SK-N-SH (cell line): ENCODE data around the gene CDKN1A. TPM values are rescaled to one million over a fixed set of nuclear protein-coding genes. Genes with fewer than 3 reads are reported as not detected.

ENCODE experiments used
- CTCF ChIA-PET: fragments of 300-600, 350-600 bp; formaldehyde crosslinking; extraction: SDS; loops from one replicate; lab custom pipeline; 2021; lab: Yijun Ruan, JAX
- POLR2A ChIA-PET: fragments of 350-600 bp; sonication (Branson Sonifier 250); formaldehyde crosslinking; extraction: SDS; loops from one replicate; lab custom pipeline; 2020; ENCODE audit warnings: antibody characterized with exemption, inconsistent platforms; lab: Yijun Ruan, JAX
- DNase-seq: peaks from one replicate; pipeline ENCODE4 v3.0.0; 2012
- H2AFZ ChIP-seq: fragments of 200-600 bp; sonication (generic); 2 replicates; pipeline ENCODE4 v1.8.1; 2016; ENCODE audit warnings: antibody characterized with exemption, mild to moderate bottlenecking, low read depth
- H3F3A ChIP-seq: fragments of 200-600 bp; sonication (generic); replicated peaks from 2 replicates; pipeline ENCODE3; 2016; ENCODE audit warnings: antibody characterized with exemption, mild to moderate bottlenecking; ENCODE audit not compliant: insufficient read depth
- H3K27ac ChIP-seq, 2 experiments: fragments of 200-500 bp in 1 of 2; fragments of 200-600 bp in 1 of 2; sonication (Bioruptor generic) in 1 of 2; sonication (generic), shearing (Covaris generic) in 1 of 2; 2 replicates each; pipeline versions ENCODE4 v1.5.1 to v1.6.1; 2014 to 2016; ENCODE audit warnings: low read depth in 2 of 2, inconsistent platforms in 1 of 2, low read length in 1 of 2, mild to moderate bottlenecking in 1 of 2, mixed read lengths in 1 of 2
- H3K27me3 ChIP-seq: fragments of 200-600 bp; sonication (generic), shearing (Covaris generic); 2 replicates; pipeline ENCODE4 v1.6.1; 2016; ENCODE audit warnings: mixed run types; ENCODE audit not compliant: insufficient read depth
- H3K36me3 ChIP-seq, 2 experiments: fragments of 200-500 bp in 1 of 2; fragments of 200-600 bp in 1 of 2; sonication (Bioruptor generic) in 1 of 2; sonication (generic) in 1 of 2; replicated peaks in 1 of 2; 2 replicates each; pipeline versions ENCODE3 to v1.5.1; 2014 to 2016; ENCODE audit warnings: low read length in 1 of 2, mild to moderate bottlenecking in 1 of 2; ENCODE audit not compliant: insufficient read depth in 2 of 2, control insufficient read depth in 1 of 2
- H3K4me1 ChIP-seq, 2 experiments: fragments of 200-500 bp in 1 of 2; fragments of 200-600 bp in 1 of 2; sonication (Bioruptor generic) in 1 of 2; sonication (generic), shearing (Covaris generic) in 1 of 2; 2 replicates each; pipeline versions ENCODE4 v1.5.1 to v1.6.1; 2014 to 2016; ENCODE audit warnings: low read depth in 1 of 2, low read length in 1 of 2, mixed run types in 1 of 2; ENCODE audit not compliant: insufficient read depth in 2 of 2, control insufficient read depth in 1 of 2
- H3K4me2 ChIP-seq: fragments of 200-600 bp; sonication (generic), shearing (Covaris generic); 2 replicates; pipeline ENCODE4 v1.6.1; 2017; ENCODE audit warnings: mixed run types
- H3K4me3 ChIP-seq, 2 experiments: fragments of 200-500 bp in 1 of 2; fragments of 200-600 bp in 1 of 2; sonication (Bioruptor generic) in 1 of 2; sonication (generic), shearing (Covaris generic) in 1 of 2; 2 replicates each; pipeline versions ENCODE4 v1.5.1 to v1.8.1; 2014 to 2016; ENCODE audit warnings: low read depth in 2 of 2, inconsistent platforms in 1 of 2, low read length in 1 of 2, mild to moderate bottlenecking in 1 of 2, mixed read lengths in 1 of 2, moderate library complexity in 1 of 2
- H3K79me2 ChIP-seq: fragments of 200-600 bp; sonication (generic); 2 replicates; pipeline ENCODE4 v1.8.1; 2017; ENCODE audit warnings: mild to moderate bottlenecking; ENCODE audit not compliant: insufficient read depth
- H3K9ac ChIP-seq: fragments of 200-600 bp; sonication (generic); 2 replicates; pipeline ENCODE4 v1.6.1; 2017; ENCODE audit warnings: mixed run types
- H3K9me2 ChIP-seq: fragments of 200-600 bp; sonication (generic); 2 replicates; pipeline ENCODE4 v1.6.1; 2017; ENCODE audit warnings: mixed run types
- H3K9me3 ChIP-seq: fragments of 200-600 bp; sonication (generic); 2 replicates; pipeline ENCODE4 v1.6.1; 2017; ENCODE audit warnings: mixed run types, mild to moderate bottlenecking, moderate library complexity
- H4K20me1 ChIP-seq: fragments of 200-600 bp; sonication (generic); 2 replicates; pipeline ENCODE4 v1.6.1; 2017; ENCODE audit warnings: mild to moderate bottlenecking, mixed run types; ENCODE audit not compliant: insufficient read depth
- CHD2 ChIP-seq: fragments of 150-350 bp; IDR thresholded peaks from 2 replicates; pipeline ENCODE4 v1.6.1; 2018; ENCODE audit warnings: low read length; ENCODE audit not compliant: partially characterized antibody
- ELF1 ChIP-seq: IDR thresholded peaks from 2 replicates; pipeline ENCODE4 v1.4.0; 2012
- GABPA ChIP-seq: IDR thresholded peaks from 2 replicates; pipeline ENCODE4 v1.4.0; 2012; ENCODE audit warnings: low read depth, mild to moderate bottlenecking
- GATA2 ChIP-seq: sonication (generic); formaldehyde crosslinking; IDR thresholded peaks from 2 replicates; pipeline ENCODE4 v1.5.0; 2020; ENCODE audit warnings: mild to moderate bottlenecking, missing genetic modification reagents
- JUND ChIP-seq: IDR thresholded peaks from 2 replicates; pipeline ENCODE4 v1.4.0; 2012
- POLR2AphosphoS5 ChIP-seq: IDR thresholded peaks from 2 replicates; pipeline ENCODE4 v1.6.1; 2012; ENCODE audit warnings: low read depth, low read length
- RAD21 ChIP-seq: IDR thresholded peaks from 2 replicates; pipeline ENCODE4 v1.6.1; 2012; ENCODE audit warnings: mild to moderate bottlenecking, low read length
- RFX5 ChIP-seq: IDR thresholded peaks from 2 replicates; pipeline ENCODE4 v1.6.1; 2012; ENCODE audit warnings: mild to moderate bottlenecking, improper control_type of control experiment, low read length
- RXRA ChIP-seq: IDR thresholded peaks from 2 replicates; pipeline ENCODE4 v1.4.0; 2012; ENCODE audit warnings: low read depth, mild to moderate bottlenecking, borderline replicate concordance
- SMC3 ChIP-seq: IDR thresholded peaks from 2 replicates; pipeline ENCODE4 v1.6.1; 2012; ENCODE audit warnings: low read depth, low read length, improper control_type of control experiment
- TEAD4 ChIP-seq: IDR thresholded peaks from 2 replicates; pipeline ENCODE4 v1.4.0; 2012; ENCODE audit warnings: mild to moderate bottlenecking, borderline replicate concordance; ENCODE audit not compliant: insufficient read depth
- USF1 ChIP-seq: IDR thresholded peaks from 2 replicates; pipeline ENCODE4 v1.4.0; 2012; ENCODE audit warnings: low read depth, borderline replicate concordance
- WGBS: methylation state at CpG from one replicate; pipeline ENCODE4 v1.1.6; 2017; ENCODE audit warnings: low lambda C conversion rate; 5-methylcytosine and 5-hydroxymethylcytosine counted together
- polyA plus RNA-seq, 3 experiments: library from polyadenylated mRNA; depleted of rRNA; stranded (reverse); fragments of >200 nt; gene quantifications; 2 replicates each; pipeline ENCODE4 v1.2.3, GENCODE V29; 2012
- TF ChIP-seq, protein P1 (sequence below): IDR thresholded peaks from 2 replicates; pipeline ENCODE4 v1.6.1; 2012; ENCODE audit warnings: mild to moderate bottlenecking, low read depth, low read length, moderate library complexity
- TF ChIP-seq, protein P2 (sequence below): IDR thresholded peaks from 2 replicates; pipeline ENCODE4; 2012
- TF ChIP-seq, protein P3 (sequence below): fragments of 150-350 bp; IDR thresholded peaks from 2 replicates; pipeline ENCODE4 v1.6.1; 2016; ENCODE audit warnings: mild to moderate bottlenecking, low read depth, low read length

The CDKN1A gene
- polyA plus RNA-seq, 1 of the 3 experiments (the other 2 are of a cell fraction) = 747 TPM

DNA sequence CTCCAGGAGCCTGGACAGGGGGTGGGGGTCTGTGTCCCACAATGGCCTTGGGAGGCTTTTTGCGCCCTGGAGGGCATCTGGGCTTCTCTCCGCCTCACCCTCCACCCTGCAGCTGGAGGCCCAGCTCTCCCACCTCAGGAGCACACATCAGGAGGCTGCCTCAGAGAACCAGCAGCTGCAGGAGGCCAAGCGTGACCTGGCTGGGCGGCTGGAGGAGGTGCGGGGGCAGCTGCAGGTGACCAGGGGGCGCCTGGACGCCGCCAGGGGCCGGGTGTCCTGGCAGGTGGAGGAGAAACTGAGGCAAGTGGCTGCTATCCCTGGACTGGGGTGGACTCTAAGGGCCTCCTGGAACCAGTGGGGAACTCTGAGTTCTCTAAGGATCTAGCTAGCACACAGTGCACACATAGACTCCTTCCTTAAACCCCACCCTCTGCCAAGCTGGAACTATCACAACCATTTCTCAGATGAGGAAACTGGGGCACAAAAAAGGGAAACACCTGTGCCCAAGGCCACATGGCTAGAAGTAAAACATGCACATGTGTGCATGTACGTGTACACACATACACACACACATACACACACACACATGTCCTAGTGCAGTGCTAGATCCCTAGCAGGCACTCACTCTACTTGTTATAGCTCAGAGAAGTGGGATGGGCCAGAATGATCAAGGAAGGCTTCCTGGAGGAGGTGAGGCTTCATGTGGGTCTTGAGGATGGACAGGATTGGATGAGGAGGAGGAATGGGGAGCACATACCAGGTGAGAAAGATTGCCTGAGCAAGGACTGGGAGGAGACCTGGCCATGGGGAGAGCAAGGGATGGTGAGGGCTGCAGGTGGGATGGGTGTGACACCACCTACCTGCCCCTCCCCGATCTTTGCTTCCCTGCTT, 42.0 kb downstream of the CDKN1A start:
- Histone ChIP-seq H3K27ac (no peak overlapping the region), H2AFZ (no peak overlapping the region), H3K79me2 (no peaks in the 10 kb centered on the region), H3K4me3 (no peak overlapping the region), H3F3A (no peaks in the 10 kb centered on the region), H3K4me2 (no peak overlapping the region), H4K20me1 (no peaks in the 10 kb centered on the region), H3K4me1 (peaks cover 0 to 13% of the 10 kb centered on the region in 2 experiments; a peak in 1 of 4 replicates), H3K9ac (no peak overlapping the region), H3K36me3 (no peaks in the 10 kb centered on the region), H3K9me2 (no peaks in the 10 kb centered on the region), H3K9me3 (no peaks in the 10 kb centered on the region), H3K27me3 (no peaks in the 10 kb centered on the region)
- WGBS = 88% methylated on average over 8 of the region's 11 CpGs
- POLR2A ChIA-PET = interaction anchor here (0.6 kb wide), 1 partner anchor 123 kb away, joined by 5 read pairs; no protein-coding TSS in a partner anchor
- TF ChIP-seq SMC3 = no peak
- no peak for TF ChIP-seq USF1
- no peak for TF ChIP-seq RAD21
- no peak for TF ChIP-seq GATA2 (CRISPR knock-in tag)
- no peak for TF ChIP-seq JUND
- TF ChIP-seq RXRA = no peak
- TF ChIP-seq TEAD4 = no peak
- TF ChIP-seq ELF1 = no peak
- TF ChIP-seq, protein P1, sequence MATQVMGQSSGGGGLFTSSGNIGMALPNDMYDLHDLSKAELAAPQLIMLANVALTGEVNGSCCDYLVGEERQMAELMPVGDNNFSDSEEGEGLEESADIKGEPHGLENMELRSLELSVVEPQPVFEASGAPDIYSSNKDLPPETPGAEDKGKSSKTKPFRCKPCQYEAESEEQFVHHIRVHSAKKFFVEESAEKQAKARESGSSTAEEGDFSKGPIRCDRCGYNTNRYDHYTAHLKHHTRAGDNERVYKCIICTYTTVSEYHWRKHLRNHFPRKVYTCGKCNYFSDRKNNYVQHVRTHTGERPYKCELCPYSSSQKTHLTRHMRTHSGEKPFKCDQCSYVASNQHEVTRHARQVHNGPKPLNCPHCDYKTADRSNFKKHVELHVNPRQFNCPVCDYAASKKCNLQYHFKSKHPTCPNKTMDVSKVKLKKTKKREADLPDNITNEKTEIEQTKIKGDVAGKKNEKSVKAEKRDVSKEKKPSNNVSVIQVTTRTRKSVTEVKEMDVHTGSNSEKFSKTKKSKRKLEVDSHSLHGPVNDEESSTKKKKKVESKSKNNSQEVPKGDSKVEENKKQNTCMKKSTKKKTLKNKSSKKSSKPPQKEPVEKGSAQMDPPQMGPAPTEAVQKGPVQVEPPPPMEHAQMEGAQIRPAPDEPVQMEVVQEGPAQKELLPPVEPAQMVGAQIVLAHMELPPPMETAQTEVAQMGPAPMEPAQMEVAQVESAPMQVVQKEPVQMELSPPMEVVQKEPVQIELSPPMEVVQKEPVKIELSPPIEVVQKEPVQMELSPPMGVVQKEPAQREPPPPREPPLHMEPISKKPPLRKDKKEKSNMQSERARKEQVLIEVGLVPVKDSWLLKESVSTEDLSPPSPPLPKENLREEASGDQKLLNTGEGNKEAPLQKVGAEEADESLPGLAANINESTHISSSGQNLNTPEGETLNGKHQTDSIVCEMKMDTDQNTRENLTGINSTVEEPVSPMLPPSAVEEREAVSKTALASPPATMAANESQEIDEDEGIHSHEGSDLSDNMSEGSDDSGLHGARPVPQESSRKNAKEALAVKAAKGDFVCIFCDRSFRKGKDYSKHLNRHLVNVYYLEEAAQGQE = no peak
- no peak for TF ChIP-seq POLR2AphosphoS5
- no peak for TF ChIP-seq RFX5
- TF ChIP-seq, protein P2, sequence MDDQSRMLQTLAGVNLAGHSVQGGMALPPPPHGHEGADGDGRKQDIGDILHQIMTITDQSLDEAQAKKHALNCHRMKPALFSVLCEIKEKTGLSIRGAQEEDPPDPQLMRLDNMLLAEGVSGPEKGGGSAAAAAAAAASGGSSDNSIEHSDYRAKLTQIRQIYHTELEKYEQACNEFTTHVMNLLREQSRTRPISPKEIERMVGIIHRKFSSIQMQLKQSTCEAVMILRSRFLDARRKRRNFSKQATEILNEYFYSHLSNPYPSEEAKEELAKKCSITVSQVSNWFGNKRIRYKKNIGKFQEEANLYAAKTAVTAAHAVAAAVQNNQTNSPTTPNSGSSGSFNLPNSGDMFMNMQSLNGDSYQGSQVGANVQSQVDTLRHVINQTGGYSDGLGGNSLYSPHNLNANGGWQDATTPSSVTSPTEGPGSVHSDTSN = no peak
- no peak for TF ChIP-seq GABPA
- TF ChIP-seq CHD2 = no peak
- TF ChIP-seq, protein P3, sequence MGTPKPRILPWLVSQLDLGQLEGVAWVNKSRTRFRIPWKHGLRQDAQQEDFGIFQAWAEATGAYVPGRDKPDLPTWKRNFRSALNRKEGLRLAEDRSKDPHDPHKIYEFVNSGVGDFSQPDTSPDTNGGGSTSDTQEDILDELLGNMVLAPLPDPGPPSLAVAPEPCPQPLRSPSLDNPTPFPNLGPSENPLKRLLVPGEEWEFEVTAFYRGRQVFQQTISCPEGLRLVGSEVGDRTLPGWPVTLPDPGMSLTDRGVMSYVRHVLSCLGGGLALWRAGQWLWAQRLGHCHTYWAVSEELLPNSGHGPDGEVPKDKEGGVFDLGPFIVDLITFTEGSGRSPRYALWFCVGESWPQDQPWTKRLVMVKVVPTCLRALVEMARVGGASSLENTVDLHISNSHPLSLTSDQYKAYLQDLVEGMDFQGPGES = no peak
- CTCF ChIA-PET = interaction anchor here (1.0 to 2.0 kb wide), 6 partner anchors 13 to 105 kb away, joined by 3 to 10 read pairs (median 4); no protein-coding TSS in a partner anchor
- DNase-seq = no peak
